ENCODE data around the gene DEUP1. TPM values are rescaled to one million over a fixed set of nuclear protein-coding genes. Genes with fewer than 3 reads are reported as not detected.

Gene DEUP1
- total RNA-seq, 2 donors from 2014 or later: not detected

DNA sequence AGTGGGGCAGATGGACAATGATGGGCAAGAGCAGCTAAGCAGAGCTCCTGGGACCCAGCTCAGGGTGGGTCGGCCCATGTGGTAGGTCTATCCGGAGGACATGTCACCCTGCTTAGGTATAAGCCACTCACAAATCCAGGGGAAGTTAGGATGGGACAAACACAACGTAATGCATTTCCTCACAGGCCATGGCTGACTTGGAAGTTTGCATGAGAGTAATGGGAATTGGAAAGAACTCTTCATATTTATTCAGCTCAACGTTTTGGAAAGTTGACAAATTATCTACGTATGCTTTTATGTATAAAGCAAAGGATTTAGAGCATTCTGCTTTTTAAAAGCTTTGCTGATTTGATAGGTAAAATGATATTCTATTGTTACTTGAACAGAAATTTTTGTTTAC is 137.7 kb downstream of the DEUP1 start:
- Histone ChIP-seq H3K27me3 (no peaks in the 10 kb centered on the region), H3K4me1 (no peaks in the 10 kb centered on the region), H3K27ac (no peak overlapping the region), H3K36me3 (no peaks in the 10 kb centered on the region), H3K9me3 (no peaks in the 10 kb centered on the region), H3K4me3 (no peak overlapping the region)
- DNase-seq (ENCODE audit: low spot score): no peak
- TF ChIP-seq, protein P1, sequence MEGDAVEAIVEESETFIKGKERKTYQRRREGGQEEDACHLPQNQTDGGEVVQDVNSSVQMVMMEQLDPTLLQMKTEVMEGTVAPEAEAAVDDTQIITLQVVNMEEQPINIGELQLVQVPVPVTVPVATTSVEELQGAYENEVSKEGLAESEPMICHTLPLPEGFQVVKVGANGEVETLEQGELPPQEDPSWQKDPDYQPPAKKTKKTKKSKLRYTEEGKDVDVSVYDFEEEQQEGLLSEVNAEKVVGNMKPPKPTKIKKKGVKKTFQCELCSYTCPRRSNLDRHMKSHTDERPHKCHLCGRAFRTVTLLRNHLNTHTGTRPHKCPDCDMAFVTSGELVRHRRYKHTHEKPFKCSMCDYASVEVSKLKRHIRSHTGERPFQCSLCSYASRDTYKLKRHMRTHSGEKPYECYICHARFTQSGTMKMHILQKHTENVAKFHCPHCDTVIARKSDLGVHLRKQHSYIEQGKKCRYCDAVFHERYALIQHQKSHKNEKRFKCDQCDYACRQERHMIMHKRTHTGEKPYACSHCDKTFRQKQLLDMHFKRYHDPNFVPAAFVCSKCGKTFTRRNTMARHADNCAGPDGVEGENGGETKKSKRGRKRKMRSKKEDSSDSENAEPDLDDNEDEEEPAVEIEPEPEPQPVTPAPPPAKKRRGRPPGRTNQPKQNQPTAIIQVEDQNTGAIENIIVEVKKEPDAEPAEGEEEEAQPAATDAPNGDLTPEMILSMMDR (IDR thresholded peaks at IDR 0.05): no peak

DNA sequence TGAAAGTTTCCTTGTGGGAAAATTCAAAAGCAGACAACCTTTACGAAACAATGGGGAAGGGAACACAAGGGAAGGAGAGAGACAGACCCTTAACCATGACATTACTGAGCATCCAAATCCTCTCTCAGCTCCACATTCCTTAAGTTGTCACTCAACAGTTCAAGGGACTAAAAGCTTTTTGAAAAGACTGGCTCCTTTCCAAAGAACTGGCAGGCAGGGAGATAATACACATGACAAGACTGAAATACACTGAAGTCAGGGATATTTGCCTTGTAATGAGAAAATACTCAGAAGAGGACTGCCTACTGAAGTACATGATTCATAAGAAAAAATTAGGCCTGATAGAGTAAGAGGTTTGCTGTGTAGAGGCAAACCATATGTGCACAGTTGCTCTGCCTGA is 143.6 kb downstream of the DEUP1 start:
- Histone ChIP-seq H3K4me3 (no peak overlapping the region), H3K9me3 (no peaks in the 10 kb centered on the region), H3K27ac (no peak overlapping the region), H3K36me3 (no peaks in the 10 kb centered on the region), H3K4me1 (no peaks in the 10 kb centered on the region), H3K27me3 (no peaks in the 10 kb centered on the region)
- DNase-seq (ENCODE audit: low spot score): no peak
- TF ChIP-seq, protein P1 (IDR thresholded peaks at IDR 0.05): no peak

DNA sequence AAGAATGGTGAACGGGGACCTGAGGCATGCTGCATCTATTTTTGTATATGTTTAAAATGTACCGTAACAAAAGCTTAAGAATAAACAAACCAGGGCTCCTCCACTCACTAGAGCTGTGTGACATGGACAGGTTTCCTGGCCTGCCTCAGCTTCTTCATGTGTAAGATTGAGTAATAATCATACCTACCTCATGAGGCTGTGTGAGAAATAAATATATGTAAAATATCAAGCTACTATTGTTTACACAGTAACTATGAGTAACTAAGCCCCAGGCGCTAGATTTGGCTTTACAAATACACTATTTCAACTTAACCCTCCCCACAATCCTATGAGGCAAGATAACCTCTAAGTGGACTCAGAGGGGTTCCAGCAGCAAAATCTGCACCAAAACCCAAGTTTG is 146.3 kb downstream of the DEUP1 start:
- TF ChIP-seq, protein P1 (IDR thresholded peaks at IDR 0.05): no peak
- H3K9me3 ChIP-seq: no peaks in the 10 kb centered on the region

DNA sequence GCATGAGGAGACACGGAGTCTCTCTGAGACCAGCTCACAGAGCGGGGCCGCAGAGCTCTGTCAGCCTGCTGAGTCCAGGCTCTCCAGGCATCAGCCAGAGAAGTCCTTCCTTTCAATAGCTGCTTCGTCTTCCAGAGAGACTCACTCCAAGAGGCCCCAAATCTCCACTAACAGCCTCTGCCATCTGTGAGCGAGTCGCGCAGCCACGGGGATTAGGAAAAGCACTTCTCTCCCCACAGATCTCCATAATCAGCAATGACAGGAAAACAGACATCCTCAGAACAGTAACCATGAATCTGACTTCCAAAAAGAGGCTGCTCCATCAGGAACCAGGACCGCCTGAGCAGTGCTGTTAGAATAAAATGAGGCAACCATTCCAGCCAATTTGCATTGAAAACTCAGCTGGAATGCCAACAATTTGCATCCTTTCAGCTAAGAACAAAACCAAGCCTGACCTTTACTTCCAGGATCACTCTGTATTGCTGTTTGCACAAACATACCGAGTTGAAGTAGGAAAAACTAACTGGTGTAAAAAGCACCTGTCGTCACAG is 147.2 kb downstream of the DEUP1 start:
- no peaks in the 10 kb centered on the region for H3K27me3 ChIP-seq
- peaks cover 0 to 10% of the 10 kb centered on the region in 2 donors for H3K4me1 ChIP-seq
- H3K36me3 ChIP-seq: no peaks in the 10 kb centered on the region
- H3K9me3 ChIP-seq: no peaks in the 10 kb centered on the region
- no peak overlapping the region for H3K27ac ChIP-seq
- no peak overlapping the region for H3K4me3 ChIP-seq
- no peak for DNase-seq (ENCODE audit: low spot score)
- TF ChIP-seq, protein P1 (IDR thresholded peaks at IDR 0.05): no peak

More for the DNA sequence above, 146.3 kb downstream of the DEUP1 start:
- Histone ChIP-seq H3K27me3 (no peaks in the 10 kb centered on the region), H3K27ac (no peak overlapping the region), H3K4me1 (peaks cover 0 to under 1% of the 10 kb centered on the region in 2 donors), H3K36me3 (no peaks in the 10 kb centered on the region), H3K4me3 (no peak overlapping the region)
- DNase-seq (ENCODE audit: low spot score): no peak

DNA sequence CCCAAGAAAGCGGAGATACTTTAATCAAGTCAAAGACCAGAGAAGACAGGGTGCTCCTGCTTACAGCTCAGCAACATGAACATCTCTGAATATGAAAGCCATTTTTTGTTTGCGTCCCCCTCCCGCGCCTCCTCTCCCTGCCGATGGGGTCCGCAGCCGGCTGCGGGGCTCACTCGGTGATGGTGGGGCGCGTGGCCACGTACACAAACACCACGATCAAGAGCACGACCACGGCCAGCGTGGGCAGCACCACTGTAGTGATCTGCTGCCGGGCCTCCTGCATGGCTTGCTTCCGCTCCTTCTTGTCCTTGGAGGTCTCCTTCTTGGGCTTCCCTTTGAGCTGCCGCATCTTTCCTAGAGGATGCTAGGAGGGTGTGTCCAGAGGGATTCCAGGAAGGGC is 148.3 kb downstream of the DEUP1 start:
- no peak for DNase-seq (ENCODE audit: low spot score)
- TF ChIP-seq, protein P1 (IDR thresholded peaks at IDR 0.05): no peak
- Histone ChIP-seq H3K36me3 (no peaks in the 10 kb centered on the region), H3K9me3 (no peaks in the 10 kb centered on the region), H3K4me1 (peaks cover 0 to 11% of the 10 kb centered on the region in 2 donors), H3K27ac (no peak overlapping the region), H3K27me3 (no peaks in the 10 kb centered on the region), H3K4me3 (no peak overlapping the region)

DNA sequence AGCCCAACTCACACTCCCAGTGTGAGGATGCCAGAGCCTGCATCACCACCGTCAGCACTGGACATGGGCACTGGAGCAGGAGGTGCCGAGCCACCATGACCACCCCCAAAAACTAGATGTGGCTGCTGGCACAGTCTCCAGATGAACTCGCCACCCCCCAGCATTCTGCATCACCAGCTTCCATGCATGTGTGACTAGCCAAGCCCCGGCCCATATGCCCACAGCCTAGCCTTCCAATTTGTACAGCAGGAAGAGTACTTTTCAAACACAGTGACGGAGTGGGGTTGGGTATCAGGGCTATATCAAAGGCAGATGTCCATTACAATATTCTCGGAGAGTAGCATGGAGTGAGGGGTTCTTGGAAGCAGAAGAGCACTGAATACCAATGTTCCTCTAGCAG is 149.7 kb downstream of the DEUP1 start:
- no peaks in the 10 kb centered on the region for H3K36me3 ChIP-seq
- TF ChIP-seq, protein P1 (IDR thresholded peaks at IDR 0.05): no peak
- H3K27me3 ChIP-seq: no peaks in the 10 kb centered on the region
- no peak overlapping the region for H3K27ac ChIP-seq
- H3K4me3 ChIP-seq: no peak overlapping the region
- H3K4me1 ChIP-seq: peaks cover 0 to 18% of the 10 kb centered on the region in 2 donors
- no peaks in the 10 kb centered on the region for H3K9me3 ChIP-seq
- DNase-seq (ENCODE audit: low spot score): no peak

All from right atrium auricular region (tissue), 2 donors.